GM19035 (cell line): ENCODE data around the gene ZBTB7C.

ENCODE experiments used
- ATAC-seq: cut with Tn5 transposase; IDR thresholded peaks from one replicate; pipeline ENCODE4 v1.9.1; 2021; ENCODE audit not compliant: unreplicated experiment

The ZBTB7C gene

GRCh38 chr18:48152549-48152948 lies 256.6 kb downstream of the ZBTB7C start:
- ATAC-seq, result no peak

GRCh38 chr18:48151421-48152065 lies 257.6 kb downstream of the ZBTB7C start:
- ATAC-seq, result no peak

GRCh38 chr18:48149020-48149685 lies 260.0 kb downstream of the ZBTB7C start:
- no peak for ATAC-seq

GRCh38 chr18:48142994-48143393 lies 266.2 kb downstream of the ZBTB7C start:
- no peak for ATAC-seq

- no peak for ATAC-seq
Measured at GRCh38 chr18:48142353-48142752, 266.8 kb downstream of the ZBTB7C start.

GRCh38 chr18:48140731-48141130 lies 268.5 kb downstream of the ZBTB7C start:
- ATAC-seq, result no peak

GRCh38 chr18:48139431-48140347 lies 269.5 kb downstream of the ZBTB7C start:
- ATAC-seq, result no peak

GRCh38 chr18:48138660-48139430 lies 270.3 kb downstream of the ZBTB7C start:
- ATAC-seq, result no peak

- no peak for ATAC-seq
Measured at GRCh38 chr18:48138210-48138609, 271.0 kb downstream of the ZBTB7C start.

GRCh38 chr18:48137374-48138081 lies 271.7 kb downstream of the ZBTB7C start:
- no peak for ATAC-seq

GRCh38 chr18:48136827-48137373 lies 272.3 kb downstream of the ZBTB7C start:
- no peak for ATAC-seq

GRCh38 chr18:48136051-48136826 lies 272.9 kb downstream of the ZBTB7C start:
- no peak for ATAC-seq

GRCh38 chr18:48135436-48135966 lies 273.7 kb downstream of the ZBTB7C start:
- no peak for ATAC-seq

GRCh38 chr18:48134609-48135008 lies 274.6 kb downstream of the ZBTB7C start:
- no peak for ATAC-seq

- ATAC-seq, result no peak
Measured at GRCh38 chr18:48133671-48134251, 275.4 kb downstream of the ZBTB7C start.

- ATAC-seq, result no peak
Measured at GRCh38 chr18:48132797-48133655, 276.2 kb downstream of the ZBTB7C start.

GRCh38 chr18:48131042-48131441 lies 278.1 kb downstream of the ZBTB7C start:
- ATAC-seq, result no peak

GRCh38 chr18:48129621-48130082 lies 279.5 kb downstream of the ZBTB7C start:
- no peak for ATAC-seq
